Thoracic aorta (tissue), 2 donors: Measurements from ENCODE around the gene NOS3. TPM values are rescaled to one million over a fixed set of nuclear protein-coding genes. Genes with fewer than 3 reads are reported as not detected.
A peak's percentile ranks its signal among the peaks of the same experiment; 100 is the strongest.

Source experiments
- ATAC-seq: fragments of 150-250 bp; one replicate; pipeline ENCODE4 v1.8.0; 2017; ENCODE audit warnings: low read depth; ENCODE audit not compliant: insufficient number of reproducible peaks, low FRiP score
- DNase-seq: peaks from one replicate; pipeline ENCODE4 v3.0.0-alpha.2; 2020; ENCODE audit warnings: low spot score
- H3K27ac ChIP-seq, 2 donors: fragments of 200-600 bp; sonication (generic); 1 replicate in 1 of 2; 2 replicates in 1 of 2; pipeline ENCODE4 v1.5.1; 2016; ENCODE audit warnings: mild to moderate bottlenecking in 2 of 2, moderate library complexity in 2 of 2
- H3K27me3 ChIP-seq: fragments of 200-600 bp; sonication (generic); replicated peaks from 2 replicates; pipeline ENCODE4 v1.6.0; 2016; ENCODE audit warnings: mild to moderate bottlenecking; ENCODE audit not compliant: insufficient read depth
- H3K36me3 ChIP-seq: fragments of 200-600 bp; sonication (generic); one replicate; pipeline ENCODE4 v1.5.1; 2016
- H3K4me1 ChIP-seq, 2 donors: fragments of 200-600 bp; sonication (generic); 1 replicate in 1 of 2; 2 replicates in 1 of 2; pipeline versions ENCODE4 v1.5.1 to v1.6.0; 2016; ENCODE audit warnings: low read depth in 2 of 2, mild to moderate bottlenecking in 1 of 2; ENCODE audit not compliant: control insufficient read depth in 1 of 2
- H3K4me3 ChIP-seq: fragments of 200-600 bp; sonication (generic); 2 replicates; pipeline ENCODE4 v1.5.1; 2016; ENCODE audit warnings: mild to moderate bottlenecking
- H3K9me3 ChIP-seq: fragments of 200-600 bp; sonication (generic); 2 replicates; pipeline ENCODE4 v1.5.1; 2016
- total RNA-seq, 2 donors: library from RNA; depleted of rRNA; stranded (reverse); fragments of >200 nt; gene quantifications; one replicate each; pipeline versions ENCODE4 v1.1.0 to v1.2.3, GENCODE V29; 2016
- TF ChIP-seq, protein P1 (sequence below): fragments of 200-600 bp; sonication (generic); IDR thresholded peaks from one replicate; pipeline ENCODE4 v1.5.1; 2019; ENCODE audit warnings: antibody characterized with exemption

The NOS3 gene
- total RNA-seq, 2 donors from 2014 or later: 8.4 to 18.6 TPM

DNA sequence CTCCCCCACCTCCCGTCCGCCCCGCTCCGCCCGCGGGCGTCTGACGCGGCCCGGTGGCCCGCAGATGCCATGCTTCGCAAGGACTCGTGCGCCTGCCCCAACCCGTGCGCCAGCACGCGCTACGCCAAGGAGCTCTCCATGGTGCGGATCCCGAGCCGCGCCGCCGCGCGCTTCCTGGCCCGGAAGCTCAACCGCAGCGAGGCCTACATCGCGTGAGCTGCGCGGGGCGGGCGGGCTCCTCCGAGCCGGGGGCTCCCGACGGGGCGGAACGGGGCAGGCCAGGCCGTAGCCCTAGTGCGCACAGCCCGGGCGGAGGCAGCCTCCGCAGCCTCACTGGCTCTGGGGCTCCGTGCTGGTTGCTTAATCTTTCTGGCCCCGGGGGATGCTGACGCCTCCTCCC, 60.3 kb downstream of the NOS3 start:
- Histone ChIP-seq H3K9me3 (no peaks in the 10 kb centered on the region), H3K36me3 (no peaks in the 10 kb centered on the region), H3K27ac (no peak overlapping the region), H3K4me1 (peaks cover 0 to 5% of the 10 kb centered on the region in 2 donors), H3K27me3 (no peaks in the 10 kb centered on the region), H3K4me3 (peak overlapping the region; percentile 41)
- ATAC-seq (no peak), DNase-seq (no peak)
- TF ChIP-seq, protein P1, sequence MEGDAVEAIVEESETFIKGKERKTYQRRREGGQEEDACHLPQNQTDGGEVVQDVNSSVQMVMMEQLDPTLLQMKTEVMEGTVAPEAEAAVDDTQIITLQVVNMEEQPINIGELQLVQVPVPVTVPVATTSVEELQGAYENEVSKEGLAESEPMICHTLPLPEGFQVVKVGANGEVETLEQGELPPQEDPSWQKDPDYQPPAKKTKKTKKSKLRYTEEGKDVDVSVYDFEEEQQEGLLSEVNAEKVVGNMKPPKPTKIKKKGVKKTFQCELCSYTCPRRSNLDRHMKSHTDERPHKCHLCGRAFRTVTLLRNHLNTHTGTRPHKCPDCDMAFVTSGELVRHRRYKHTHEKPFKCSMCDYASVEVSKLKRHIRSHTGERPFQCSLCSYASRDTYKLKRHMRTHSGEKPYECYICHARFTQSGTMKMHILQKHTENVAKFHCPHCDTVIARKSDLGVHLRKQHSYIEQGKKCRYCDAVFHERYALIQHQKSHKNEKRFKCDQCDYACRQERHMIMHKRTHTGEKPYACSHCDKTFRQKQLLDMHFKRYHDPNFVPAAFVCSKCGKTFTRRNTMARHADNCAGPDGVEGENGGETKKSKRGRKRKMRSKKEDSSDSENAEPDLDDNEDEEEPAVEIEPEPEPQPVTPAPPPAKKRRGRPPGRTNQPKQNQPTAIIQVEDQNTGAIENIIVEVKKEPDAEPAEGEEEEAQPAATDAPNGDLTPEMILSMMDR: no peak

DNA sequence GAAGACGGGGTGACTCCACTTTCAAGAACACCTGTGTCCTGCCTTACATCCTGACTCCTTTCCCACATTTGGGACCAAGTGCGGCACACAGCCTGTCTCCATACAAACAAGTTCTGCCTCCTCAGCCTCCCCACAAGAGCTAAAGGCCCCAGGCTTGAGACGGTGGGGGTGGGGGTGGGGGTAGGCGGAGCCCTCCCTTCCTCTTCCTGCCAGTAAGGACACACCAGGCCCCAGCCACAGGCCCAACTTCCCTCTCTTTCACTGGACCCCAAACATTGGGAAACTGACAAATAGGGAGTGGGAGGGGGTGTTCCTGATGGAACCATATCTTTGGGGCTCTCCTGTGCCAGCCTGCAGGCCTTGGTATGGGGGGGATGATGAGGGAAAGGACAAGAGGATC, 62.3 kb downstream of the NOS3 start:
- Histone ChIP-seq H3K27me3 (no peaks in the 10 kb centered on the region), H3K4me3 (no peak overlapping the region), H3K4me1 (peaks cover 9 to 13% of the 10 kb centered on the region in 2 donors), H3K9me3 (no peaks in the 10 kb centered on the region), H3K36me3 (no peaks in the 10 kb centered on the region), H3K27ac (no peak overlapping the region)
- DNase-seq (no peak), ATAC-seq (no peak)
- TF ChIP-seq, protein P1: no peak

DNA sequence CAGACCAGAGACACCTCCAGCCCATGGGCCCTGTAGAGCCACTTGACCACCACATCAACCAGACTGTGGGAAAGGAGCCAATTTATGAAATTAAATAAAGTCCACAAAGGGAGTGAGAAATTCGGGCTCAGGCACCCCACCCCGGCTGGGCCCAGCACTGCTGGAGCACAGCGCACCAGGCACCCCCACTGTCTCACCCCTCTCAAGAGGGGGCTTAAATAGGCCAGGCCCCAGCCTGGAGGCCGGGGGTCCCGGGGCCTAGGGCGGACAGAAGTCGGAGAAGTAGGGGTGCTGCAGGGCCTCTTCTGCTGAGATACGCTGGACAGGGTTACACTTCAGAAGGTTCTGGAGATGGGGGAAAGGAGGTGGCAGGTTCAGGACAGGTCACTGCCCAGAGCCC, 62.9 kb downstream of the NOS3 start:
- ATAC-seq (no peak), DNase-seq (no peak)
- peaks cover 13 to 18% of the 10 kb centered on the region in 2 donors for H3K4me1 ChIP-seq
- H3K27ac ChIP-seq: no peak overlapping the region
- TF ChIP-seq, protein P1: no peak
- H3K27me3 ChIP-seq: no peaks in the 10 kb centered on the region
- H3K9me3 ChIP-seq: no peaks in the 10 kb centered on the region
- H3K4me3 ChIP-seq: no peak overlapping the region
- no peaks in the 10 kb centered on the region for H3K36me3 ChIP-seq

DNA sequence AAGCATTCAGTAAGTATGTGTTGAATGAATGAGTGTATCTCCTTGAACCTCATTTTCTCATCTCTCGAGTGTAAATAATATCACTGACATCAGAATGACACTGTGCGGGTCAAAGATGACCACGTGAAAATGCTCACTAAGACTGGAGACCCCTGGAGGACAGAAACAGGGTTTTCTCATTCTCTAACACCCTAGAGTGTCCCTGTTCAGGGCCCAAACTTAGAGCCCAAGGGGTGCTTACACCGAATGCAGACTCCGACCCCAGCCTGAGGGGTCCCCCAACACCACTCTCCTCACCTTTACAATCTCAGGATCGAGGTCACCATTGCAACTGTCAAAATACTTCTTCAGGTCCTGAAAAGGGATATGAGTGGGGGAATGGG, 65.5 kb downstream of the NOS3 start:
- H3K4me3 ChIP-seq: no peak overlapping the region
- H3K27me3 ChIP-seq: no peaks in the 10 kb centered on the region
- H3K27ac ChIP-seq: no peak overlapping the region
- TF ChIP-seq, protein P1: no peak
- H3K36me3 ChIP-seq: no peaks in the 10 kb centered on the region
- H3K9me3 ChIP-seq: no peaks in the 10 kb centered on the region
- DNase-seq (no peak), ATAC-seq (no peak)
- peaks cover 23 to 34% of the 10 kb centered on the region in 2 donors for H3K4me1 ChIP-seq

DNA sequence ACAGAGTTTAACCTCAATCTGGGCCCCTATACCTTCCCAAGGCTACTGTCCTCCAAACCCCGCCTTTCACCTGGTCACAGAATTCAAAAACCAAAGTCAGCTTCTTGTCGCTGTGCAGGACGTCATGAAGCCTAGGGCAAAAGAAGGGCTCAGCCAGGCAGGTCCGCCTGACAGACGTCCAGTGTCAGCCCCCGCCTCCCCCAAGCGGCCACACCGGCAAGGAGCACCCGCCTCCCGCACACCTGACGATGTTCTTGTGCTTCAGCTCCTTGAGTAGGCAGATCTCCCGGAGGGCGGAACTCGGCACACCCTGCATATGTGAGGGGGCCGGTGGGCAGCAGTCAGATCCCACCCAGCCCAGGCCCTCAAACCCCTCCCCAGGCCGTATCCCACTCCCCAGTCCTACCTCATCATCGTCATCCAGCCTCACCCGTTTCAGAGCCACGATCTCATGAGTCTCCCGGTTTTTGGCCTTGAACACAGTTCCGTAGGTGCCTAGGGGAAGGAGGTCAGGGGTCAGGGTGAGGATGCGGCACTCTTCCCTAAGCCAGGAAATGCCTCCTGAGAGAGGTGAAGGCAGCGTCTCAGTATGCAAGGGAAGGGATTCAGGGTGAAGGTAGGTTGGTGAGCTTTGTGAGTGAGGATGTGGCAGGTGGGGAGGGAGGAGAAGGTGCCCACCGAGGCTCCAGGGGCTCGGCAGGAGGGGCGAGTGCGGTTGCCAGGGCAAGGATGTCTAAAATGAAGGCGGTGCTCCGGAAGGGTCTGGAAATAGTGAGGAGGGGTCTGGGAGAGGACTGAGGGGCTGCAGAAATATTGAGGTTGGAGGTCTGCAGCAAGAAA, 66.1 kb downstream of the NOS3 start:
- H3K27ac ChIP-seq: no peak overlapping the region
- DNase-seq: no peak
- H3K4me1 ChIP-seq: peaks cover 29 to 40% of the 10 kb centered on the region in 2 donors
- H3K27me3 ChIP-seq: no peaks in the 10 kb centered on the region
- H3K4me3 ChIP-seq: peak overlapping the region; percentile 98
- no peak for ATAC-seq
- H3K9me3 ChIP-seq: no peaks in the 10 kb centered on the region
- TF ChIP-seq, protein P1: no peak
- H3K36me3 ChIP-seq: no peaks in the 10 kb centered on the region
